MG63 (cell line): ENCODE measurements around the gene FUT3. TPM values are rescaled to one million over a fixed set of nuclear protein-coding genes. Genes with fewer than 3 reads are reported as not detected.
A peak's percentile ranks its signal among the peaks of the same experiment; 100 is the strongest.

Source experiments
- DNase-seq: peaks from one replicate; pipeline ENCODE4 v3.0.0-alpha.2; 2020
- H3K27me3 ChIP-seq: fragments of 250-450 bp; sonication (Bioruptor Pico); 2 replicates; pipeline ENCODE4 v1.5.1; 2020; ENCODE audit warnings: mild to moderate bottlenecking, moderate library complexity
- H3K36me3 ChIP-seq: fragments of 250-450 bp; sonication (Bioruptor Pico); 2 replicates; pipeline ENCODE4 v1.5.1; 2020; ENCODE audit warnings: mild to moderate bottlenecking, moderate library complexity
- H3K4me3 ChIP-seq: fragments of 250-450 bp; sonication (Bioruptor Pico); 2 replicates; pipeline ENCODE4 v1.5.1; 2020; ENCODE audit warnings: mild to moderate bottlenecking, moderate library complexity
- H3K9me3 ChIP-seq: fragments of 250-450 bp; sonication (Bioruptor Pico); 2 replicates; pipeline ENCODE4 v1.5.1; 2020; ENCODE audit warnings: mild to moderate bottlenecking, moderate library complexity
- total RNA-seq: library from RNA; depleted of rRNA; stranded (reverse); fragments of >200 nt; shearing (Covaris generic); gene quantifications from 2 replicates; pipeline ENCODE4 v1.2.3, GENCODE V29; 2014; ENCODE audit warnings: low replicate concordance

Gene FUT3
- total RNA-seq, 1 experiment from 2014 or later, result not detected

- H3K36me3 ChIP-seq, result no peaks in the 10 kb centered on the region
- DNase-seq, result no peak
- no peaks in the 10 kb centered on the region for H3K27me3 ChIP-seq
- H3K9me3 ChIP-seq, result no peaks in the 10 kb centered on the region
- no peak overlapping the region for H3K4me3 ChIP-seq
Measured at GRCh38 chr19:5820785-5821184, 30.5 kb downstream of the FUT3 start.

GRCh38 chr19:5818594-5818993 is 32.7 kb downstream of the FUT3 start:
- no peaks in the 10 kb centered on the region for H3K9me3 ChIP-seq
- DNase-seq, result no peak
- H3K36me3 ChIP-seq, result no peaks in the 10 kb centered on the region
- H3K27me3 ChIP-seq, result no peaks in the 10 kb centered on the region
- H3K4me3 ChIP-seq, result no peak overlapping the region

- no peaks in the 10 kb centered on the region for H3K9me3 ChIP-seq
- no peaks in the 10 kb centered on the region for H3K36me3 ChIP-seq
- no peak overlapping the region for H3K4me3 ChIP-seq
- no peaks in the 10 kb centered on the region for H3K27me3 ChIP-seq
- DNase-seq, result no peak
Measured at GRCh38 chr19:5817218-5817617, 34.0 kb downstream of the FUT3 start.

GRCh38 chr19:5814852-5815246 is 36.4 kb downstream of the FUT3 start:
- Histone ChIP-seq H3K27me3 (no peaks in the 10 kb centered on the region), H3K36me3 (no peaks in the 10 kb centered on the region), H3K4me3 (no peak overlapping the region), H3K9me3 (no peaks in the 10 kb centered on the region)
- DNase-seq, result no peak

GRCh38 chr19:5814123-5814851 is 37.0 kb downstream of the FUT3 start:
- H3K36me3 ChIP-seq, result no peaks in the 10 kb centered on the region
- no peaks in the 10 kb centered on the region for H3K9me3 ChIP-seq
- H3K27me3 ChIP-seq, result no peaks in the 10 kb centered on the region
- DNase-seq, result no peak
- no peak overlapping the region for H3K4me3 ChIP-seq

- Histone ChIP-seq H3K27me3 (no peaks in the 10 kb centered on the region; the same call in 1 of the 2 replicates), H3K36me3 (no peaks in the 10 kb centered on the region), H3K4me3 (no peak overlapping the region), H3K9me3 (no peaks in the 10 kb centered on the region)
- DNase-seq, result no peak
Measured at GRCh38 chr19:5811117-5811516, 40.1 kb downstream of the FUT3 start.

GRCh38 chr19:5809469-5809868 is 41.8 kb downstream of the FUT3 start:
- DNase-seq, result no peak

GRCh38 chr19:5809053-5809452 is 42.2 kb downstream of the FUT3 start:
- peaks cover 10% of the 10 kb centered on the region; the same call in 1 of the 2 replicates for H3K27me3 ChIP-seq
- no peak overlapping the region for H3K4me3 ChIP-seq
- DNase-seq, result no peak
- H3K9me3 ChIP-seq, result no peaks in the 10 kb centered on the region
- no peaks in the 10 kb centered on the region for H3K36me3 ChIP-seq

More at GRCh38 chr19:5809469-5809868, 41.8 kb downstream of the FUT3 start:
- Histone ChIP-seq H3K9me3 (no peaks in the 10 kb centered on the region), H3K36me3 (no peaks in the 10 kb centered on the region), H3K27me3 (peaks cover 6% of the 10 kb centered on the region; the same call in 1 of the 2 replicates), H3K4me3 (no peak overlapping the region)

GRCh38 chr19:5808120-5808816 is 43.0 kb downstream of the FUT3 start:
- peaks cover 10% of the 10 kb centered on the region; the same call in 1 of the 2 replicates for H3K27me3 ChIP-seq
- H3K36me3 ChIP-seq, result no peaks in the 10 kb centered on the region
- H3K9me3 ChIP-seq, result no peaks in the 10 kb centered on the region
- no peak for DNase-seq
- H3K4me3 ChIP-seq, result no peak overlapping the region

GRCh38 chr19:5806905-5807304 is 44.3 kb downstream of the FUT3 start:
- H3K36me3 ChIP-seq, result no peaks in the 10 kb centered on the region
- H3K27me3 ChIP-seq, result peaks cover 10% of the 10 kb centered on the region; the same call in 1 of the 2 replicates
- DNase-seq, result no peak
- H3K9me3 ChIP-seq, result no peaks in the 10 kb centered on the region
- no peak overlapping the region for H3K4me3 ChIP-seq

GRCh38 chr19:5806133-5806489 is 45.1 kb downstream of the FUT3 start:
- no peak overlapping the region for H3K4me3 ChIP-seq
- no peaks in the 10 kb centered on the region for H3K9me3 ChIP-seq
- peaks cover 10% of the 10 kb centered on the region; the same call in 1 of the 2 replicates for H3K27me3 ChIP-seq
- DNase-seq, result no peak
- no peaks in the 10 kb centered on the region for H3K36me3 ChIP-seq

GRCh38 chr19:5805462-5806132 is 45.7 kb downstream of the FUT3 start:
- peak; percentile 50 for DNase-seq
- no peak overlapping the region for H3K4me3 ChIP-seq

GRCh38 chr19:5804516-5805461 is 46.5 kb downstream of the FUT3 start, which contains the start of gene NRTN:
Gene NRTN (plus strand): TSS chr19:5805067. CDS start chr19:5824166, 19,099 bp downstream.
- DNase-seq, result no peak
- peak within 1 kb of the TSS; percentile 24 for H3K4me3 ChIP-seq
- H3K36me3 ChIP-seq, result no peaks in the 10 kb centered on the region
- peaks cover 10% of the 10 kb centered on the region; the same call in 1 of the 2 replicates for H3K27me3 ChIP-seq
- H3K9me3 ChIP-seq, result no peaks in the 10 kb centered on the region

More at GRCh38 chr19:5805462-5806132, 45.7 kb downstream of the FUT3 start:
- no peaks in the 10 kb centered on the region for H3K36me3 ChIP-seq
- peaks cover 10% of the 10 kb centered on the region; the same call in 1 of the 2 replicates for H3K27me3 ChIP-seq
- no peaks in the 10 kb centered on the region for H3K9me3 ChIP-seq

GRCh38 chr19:5803752-5804515 is 47.3 kb downstream of the FUT3 start:
- no peaks in the 10 kb centered on the region for H3K36me3 ChIP-seq
- no peaks in the 10 kb centered on the region for H3K9me3 ChIP-seq
- H3K4me3 ChIP-seq, result peak overlapping the region; percentile 24
- peak; percentile 83 for DNase-seq
- peaks cover 10% of the 10 kb centered on the region; the same call in 1 of the 2 replicates for H3K27me3 ChIP-seq

GRCh38 chr19:5803441-5803751 is 47.9 kb downstream of the FUT3 start:
- Histone ChIP-seq H3K9me3 (no peaks in the 10 kb centered on the region), H3K27me3 (peaks cover 10% of the 10 kb centered on the region; the same call in 1 of the 2 replicates), H3K36me3 (no peaks in the 10 kb centered on the region), H3K4me3 (no peak overlapping the region; the same call in 1 of the 2 replicates)
- DNase-seq, result no peak
